GM19438 (cell line): ENCODE measurements around the gene ZACN.

Source experiments
- ATAC-seq: cut with Tn5 transposase; IDR thresholded peaks from one replicate; pipeline ENCODE4 v1.9.1; 2021; ENCODE audit warnings: low read depth; ENCODE audit not compliant: unreplicated experiment

The ZACN gene

GRCh38 chr17:76125922-76126321 lies 46.9 kb downstream of the ZACN start:
- no peak for ATAC-seq

GRCh38 chr17:76130473-76130872 lies 51.5 kb downstream of the ZACN start:
- no peak for ATAC-seq

- no peak for ATAC-seq
Measured at GRCh38 chr17:76131051-76131691, 52.2 kb downstream of the ZACN start.

GRCh38 chr17:76131692-76132573 lies 53.0 kb downstream of the ZACN start:
- ATAC-seq: no peak
